Neural cell (in vitro differentiated cells): Measurements from ENCODE around the gene TET2. TPM values are rescaled to one million over a fixed set of nuclear protein-coding genes. Genes with fewer than 3 reads are reported as not detected.

Source experiments
- H2AFZ ChIP-seq: fragments of 200-600, 300-800 bp; sonication (generic), shearing (Covaris generic); 2 replicates; pipeline ENCODE4 v1.6.0; 2014; ENCODE audit warnings: low read depth, mild to moderate bottlenecking, antibody characterized with exemption, low read length, moderate library complexity
- H3F3A ChIP-seq: fragments of 200-600 bp; shearing (Covaris generic); 2 replicates; pipeline ENCODE4 v1.6.1; 2016; ENCODE audit warnings: mild to moderate bottlenecking, moderate library complexity, mixed read lengths, antibody characterized with exemption, low read length; ENCODE audit not compliant: insufficient read depth, poor library complexity, severe bottlenecking
- H3K27ac ChIP-seq: fragments of 200-600, 300-800 bp; sonication (generic), shearing (Covaris generic); 2 replicates; pipeline ENCODE4 v1.5.1; 2014; ENCODE audit warnings: mild to moderate bottlenecking, low read length, moderate library complexity
- H3K27me3 ChIP-seq: fragments of 300-800, 200-600 bp; sonication (generic), shearing (Covaris generic); 2 replicates; pipeline ENCODE4 v1.6.0; 2014; ENCODE audit warnings: mild to moderate bottlenecking, low read depth, low read length, moderate library complexity; ENCODE audit not compliant: insufficient read depth
- H3K36me3 ChIP-seq: fragments of 300-800, 200-600 bp; sonication (generic), shearing (Covaris generic); 2 replicates; pipeline ENCODE4 v1.5.1; 2014; ENCODE audit warnings: mild to moderate bottlenecking, antibody characterized with exemption, low read length, moderate library complexity; ENCODE audit not compliant: insufficient read depth
- H3K4me2 ChIP-seq: fragments of 300-800, 200-600 bp; sonication (generic), shearing (Covaris generic); 2 replicates; pipeline ENCODE4 v1.6.0; 2014; ENCODE audit warnings: mild to moderate bottlenecking, low read length
- H3K4me3 ChIP-seq: fragments of 300-800, 200-600 bp; sonication (generic), shearing (Covaris generic); 2 replicates; pipeline ENCODE4 v1.5.1; 2014; ENCODE audit warnings: mild to moderate bottlenecking, low read length, moderate library complexity
- H3K79me2 ChIP-seq: fragments of 200-600 bp; shearing (Covaris generic); replicated peaks from 2 replicates; pipeline ENCODE4 v1.6.0; 2014; ENCODE audit warnings: mild to moderate bottlenecking, low read length, moderate library complexity; ENCODE audit not compliant: insufficient read depth
- H3K9ac ChIP-seq: fragments of 300-800, 200-600 bp; sonication (generic), shearing (Covaris generic); 2 replicates; pipeline ENCODE4 v1.6.1; 2016; ENCODE audit warnings: mild to moderate bottlenecking, low read length, mixed read lengths
- H3K9me2 ChIP-seq: fragments of 200-600 bp; shearing (Covaris generic); 2 replicates; pipeline ENCODE4 v1.6.1; 2016; ENCODE audit warnings: mild to moderate bottlenecking, low read length, mixed read lengths; ENCODE audit not compliant: insufficient read depth
- H3K9me3 ChIP-seq: fragments of 200-600, 300-800 bp; sonication (generic), shearing (Covaris generic); 2 replicates; pipeline ENCODE4 v1.6.1; 2016; ENCODE audit warnings: mild to moderate bottlenecking, mixed run types, low read length, moderate library complexity, mixed read lengths
- H4K20me1 ChIP-seq: fragments of 200-600 bp; shearing (Covaris generic); 2 replicates; pipeline ENCODE4 v1.6.1; 2016; ENCODE audit warnings: mild to moderate bottlenecking, mixed run types; ENCODE audit not compliant: insufficient read depth
- EP300 ChIP-seq: fragments of 450-650 bp; conservative IDR thresholded peaks from 2 replicates; pipeline ENCODE4 v1.6.1; 2014; ENCODE audit warnings: antibody characterized with exemption, mild to moderate bottlenecking, moderate library complexity; ENCODE audit not compliant: poor library complexity, severe bottlenecking
- EZH2 ChIP-seq: fragments of 200-600, 300-800 bp; shearing (Covaris generic), sonication (generic); IDR thresholded peaks from 2 replicates; pipeline ENCODE4 v1.6.1; 2014; ENCODE audit warnings: antibody characterized with exemption, low read length, borderline replicate concordance, mild to moderate bottlenecking; ENCODE audit not compliant: insufficient read depth, poor library complexity, severe bottlenecking
- MXI1 ChIP-seq: fragments of 450-650 bp; conservative IDR thresholded peaks from 2 replicates; pipeline ENCODE4 v1.6.1; 2014; ENCODE audit warnings: antibody characterized with exemption, mild to moderate bottlenecking; ENCODE audit not compliant: poor library complexity, severe bottlenecking
- POLR2AphosphoS5 ChIP-seq: IDR thresholded peaks from 2 replicates; pipeline ENCODE4 v1.6.1; 2012
- RAD21 ChIP-seq: fragments of 450-650 bp; conservative IDR thresholded peaks from 2 replicates; pipeline ENCODE4 v1.6.1; 2014; ENCODE audit warnings: antibody characterized with exemption, mild to moderate bottlenecking, moderate library complexity
- REST ChIP-seq: IDR thresholded peaks from 2 replicates; pipeline ENCODE4 v1.6.1; 2012; ENCODE audit warnings: borderline replicate concordance
- SMC3 ChIP-seq: fragments of 450-650 bp; conservative IDR thresholded peaks from 2 replicates; pipeline ENCODE4 v1.6.1; 2014; ENCODE audit warnings: antibody characterized with exemption, mild to moderate bottlenecking, moderate library complexity; ENCODE audit not compliant: poor library complexity
- TAF1 ChIP-seq: IDR thresholded peaks from 2 replicates; pipeline ENCODE4 v1.6.1; 2012; ENCODE audit warnings: low read depth
- polyA plus RNA-seq: library from polyadenylated mRNA; depleted of rRNA; stranded (reverse); fragments of >200 nt; gene quantifications from 2 replicates; pipeline ENCODE4 v1.2.3, GENCODE V29; 2014
- TF ChIP-seq, protein P1 (sequence below): fragments of 450-650 bp; IDR thresholded peaks from 2 replicates; pipeline ENCODE4 v1.5.1; 2014; ENCODE audit warnings: antibody characterized with exemption, mild to moderate bottlenecking, moderate library complexity; ENCODE audit not compliant: poor library complexity, severe bottlenecking

The TET2 gene
- polyA plus RNA-seq, 1 donor from 2014 or later: 27.1 TPM

GRCh38 chr4:105148356-105148755 lies 1.7 kb downstream of the TET2 start:
- Histone ChIP-seq H2AFZ (peak overlapping the region; percentile 19), H3K36me3 (no peaks in the 10 kb centered on the region), H3K27me3 (no peaks in the 10 kb centered on the region), H4K20me1 (no peaks in the 10 kb centered on the region), H3F3A (no peaks in the 10 kb centered on the region), H3K4me2 (peak overlapping the region; percentile 68), H3K27ac (peak overlapping the region; percentile 99), H3K9me2 (no peaks in the 10 kb centered on the region), H3K9me3 (no peaks in the 10 kb centered on the region), H3K4me3 (peak overlapping the region; percentile 92), H3K79me2 (peaks cover 65% of the 10 kb centered on the region), H3K9ac (peak overlapping the region; percentile 99)
- no peak for TF ChIP-seq EP300
- TF ChIP-seq REST: no peak
- TF ChIP-seq EZH2: no peak
- no peak for TF ChIP-seq POLR2AphosphoS5
- TF ChIP-seq SMC3: no peak
- no peak for TF ChIP-seq RAD21
- no peak for TF ChIP-seq TAF1
- TF ChIP-seq, protein P1, sequence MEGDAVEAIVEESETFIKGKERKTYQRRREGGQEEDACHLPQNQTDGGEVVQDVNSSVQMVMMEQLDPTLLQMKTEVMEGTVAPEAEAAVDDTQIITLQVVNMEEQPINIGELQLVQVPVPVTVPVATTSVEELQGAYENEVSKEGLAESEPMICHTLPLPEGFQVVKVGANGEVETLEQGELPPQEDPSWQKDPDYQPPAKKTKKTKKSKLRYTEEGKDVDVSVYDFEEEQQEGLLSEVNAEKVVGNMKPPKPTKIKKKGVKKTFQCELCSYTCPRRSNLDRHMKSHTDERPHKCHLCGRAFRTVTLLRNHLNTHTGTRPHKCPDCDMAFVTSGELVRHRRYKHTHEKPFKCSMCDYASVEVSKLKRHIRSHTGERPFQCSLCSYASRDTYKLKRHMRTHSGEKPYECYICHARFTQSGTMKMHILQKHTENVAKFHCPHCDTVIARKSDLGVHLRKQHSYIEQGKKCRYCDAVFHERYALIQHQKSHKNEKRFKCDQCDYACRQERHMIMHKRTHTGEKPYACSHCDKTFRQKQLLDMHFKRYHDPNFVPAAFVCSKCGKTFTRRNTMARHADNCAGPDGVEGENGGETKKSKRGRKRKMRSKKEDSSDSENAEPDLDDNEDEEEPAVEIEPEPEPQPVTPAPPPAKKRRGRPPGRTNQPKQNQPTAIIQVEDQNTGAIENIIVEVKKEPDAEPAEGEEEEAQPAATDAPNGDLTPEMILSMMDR: no peak
- TF ChIP-seq MXI1: no peak

- H3K4me3 ChIP-seq: peak overlapping the region; percentile 92
- H3F3A ChIP-seq: no peaks in the 10 kb centered on the region
- peak overlapping the region; percentile 99 for H3K27ac ChIP-seq
- H3K36me3 ChIP-seq: no peaks in the 10 kb centered on the region
- H3K9me3 ChIP-seq: no peaks in the 10 kb centered on the region
- H3K9me2 ChIP-seq: no peaks in the 10 kb centered on the region
- H2AFZ ChIP-seq: peak overlapping the region; percentile 19
- no peaks in the 10 kb centered on the region for H4K20me1 ChIP-seq
- H3K79me2 ChIP-seq: peaks cover 69% of the 10 kb centered on the region
- peak overlapping the region; percentile 99 for H3K9ac ChIP-seq
- TF ChIP-seq SMC3 (no peak), EP300 (no peak), POLR2AphosphoS5 (no peak), MXI1 (no peak), REST (no peak), TAF1 (no peak), EZH2 (no peak)
- H3K27me3 ChIP-seq: no peaks in the 10 kb centered on the region
- H3K4me2 ChIP-seq: peak overlapping the region; percentile 68
Observed at GRCh38 chr4:105148776-105149175, 2.1 kb downstream of the TET2 start.
